DND-41 (cell line): ENCODE results near the gene RC3H1.
"Not testable (repeated sequence)": the region's sequence is repeated elsewhere in the genome, so short reads cannot be mapped to it uniquely, and the experiment has no call there.

Experiments used
- ATAC-seq: fragments of 200-7000 bp; cut with Tn5 transposase; 3 replicates; pipeline ENCODE4 v1.9.1; 2021; ENCODE audit warnings: low read depth; ENCODE audit not compliant: insufficient read depth
- DNase-seq: peaks from one replicate; pipeline ENCODE4 v3.0.0-alpha.2; 2020
- H2AFZ ChIP-seq: 2 replicates; pipeline ENCODE4 v1.6.0; 2012; ENCODE audit warnings: low read depth, low read length
- H3K27ac ChIP-seq: 2 replicates; pipeline ENCODE4 v1.5.1; 2012; ENCODE audit warnings: low read length, inconsistent platforms
- H3K27me3 ChIP-seq: fragments of 200-600 bp; sonication (generic); 2 replicates; pipeline ENCODE4 v1.6.0; 2012; ENCODE audit warnings: low read length, mild to moderate bottlenecking, inconsistent platforms; ENCODE audit not compliant: insufficient read depth, poor library complexity
- H3K36me3 ChIP-seq: 2 replicates; pipeline ENCODE4 v1.5.1; 2012; ENCODE audit warnings: low read length, inconsistent platforms; ENCODE audit not compliant: insufficient read depth
- H3K4me1 ChIP-seq: 2 replicates; pipeline ENCODE4 v1.5.1; 2012; ENCODE audit warnings: mild to moderate bottlenecking, low read length; ENCODE audit not compliant: insufficient read depth
- H3K4me2 ChIP-seq: 2 replicates; pipeline ENCODE4 v1.6.0; 2012; ENCODE audit warnings: mild to moderate bottlenecking, moderate library complexity, low read length, inconsistent platforms; ENCODE audit not compliant: insufficient read depth
- H3K4me3 ChIP-seq, 2 experiments: fragments of 200-600 bp in 1 of 2; shearing (Covaris generic) in 1 of 2; 2 replicates each; pipeline ENCODE4 v1.5.1; 2012 to 2016; ENCODE audit warnings: inconsistent platforms in 2 of 2, low read length in 2 of 2, mild to moderate bottlenecking in 2 of 2, low read depth in 1 of 2, moderate library complexity in 1 of 2
- H3K79me2 ChIP-seq: 2 replicates; pipeline ENCODE4 v1.6.0; 2012; ENCODE audit warnings: low read length, inconsistent platforms; ENCODE audit not compliant: insufficient read depth
- H3K9ac ChIP-seq: 2 replicates; pipeline ENCODE4 v1.6.0; 2012; ENCODE audit warnings: low read depth, mild to moderate bottlenecking, inconsistent platforms, low read length, moderate library complexity
- H3K9me3 ChIP-seq: 2 replicates; pipeline ENCODE4 v1.5.1; 2012; ENCODE audit warnings: low read length, moderate library complexity, mild to moderate bottlenecking, inconsistent platforms; ENCODE audit not compliant: insufficient read depth, severe bottlenecking
- H4K20me1 ChIP-seq: 2 replicates; pipeline ENCODE4 v1.6.0; 2012; ENCODE audit warnings: low read length; ENCODE audit not compliant: insufficient read depth
- CTCF ChIP-seq: IDR thresholded peaks from 2 replicates; pipeline ENCODE4 v1.5.1; 2012; ENCODE audit warnings: borderline replicate concordance, low read length, moderate library complexity, mild to moderate bottlenecking; ENCODE audit not compliant: poor library complexity, severe bottlenecking; ENCODE audit errors: extremely low read depth
- EZH2 ChIP-seq: IDR thresholded peaks from 3 replicates; pipeline ENCODE4 v1.6.1; 2012; ENCODE audit warnings: borderline replicate concordance, low read depth, mild to moderate bottlenecking, moderate library complexity, low read length, inconsistent platforms; ENCODE audit not compliant: severe bottlenecking

RC3H1 gene

DNA sequence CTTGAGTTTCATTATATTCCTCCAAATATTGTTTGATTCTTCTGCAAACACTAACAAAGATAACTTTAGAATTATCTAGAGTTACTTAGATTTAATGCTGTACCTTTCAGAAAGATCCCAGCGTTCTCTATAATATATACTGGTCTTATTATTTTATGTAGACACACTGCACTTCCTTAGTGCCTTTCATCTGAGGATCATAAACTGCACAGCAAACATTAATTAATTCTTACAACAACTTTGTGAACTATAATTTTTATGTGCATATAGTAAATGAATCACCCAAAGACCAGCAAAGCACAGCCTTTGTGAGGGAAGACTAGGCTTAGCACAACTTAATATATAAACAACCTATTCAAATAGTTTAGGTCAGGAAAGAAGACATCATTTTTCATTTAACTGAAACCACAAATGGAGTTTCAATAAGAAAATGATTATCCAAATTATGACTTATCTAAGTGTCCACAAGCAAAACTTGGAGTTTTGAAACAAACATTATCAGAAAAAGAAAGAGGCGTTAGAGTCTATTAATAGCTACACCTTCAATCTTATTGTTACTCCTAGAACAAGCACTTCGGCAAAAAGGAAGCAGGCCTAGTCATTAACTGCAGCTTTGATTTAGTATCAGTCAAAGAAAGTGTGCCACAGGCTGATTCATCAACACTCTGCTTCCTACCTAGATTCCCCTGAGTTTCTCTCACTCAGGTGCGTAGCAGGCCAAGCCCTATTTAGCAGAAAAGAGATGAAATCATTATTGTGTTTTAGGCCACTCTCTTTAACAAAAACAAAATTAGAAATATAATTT lies 22.5 kb upstream of the RC3H1 start:
- no peaks in the 10 kb centered on the region for H3K36me3 ChIP-seq
- no peak overlapping the region for H3K4me3 ChIP-seq
- no peaks in the 10 kb centered on the region for H3K4me1 ChIP-seq
- no peaks in the 10 kb centered on the region for H3K27me3 ChIP-seq
- H4K20me1 ChIP-seq = no peaks in the 10 kb centered on the region
- no peak overlapping the region for H3K9ac ChIP-seq
- no peaks in the 10 kb centered on the region for H3K79me2 ChIP-seq
- ATAC-seq (no peak), DNase-seq (no peak)
- TF ChIP-seq EZH2 (no peak), CTCF (no peak)
- no peak overlapping the region for H3K4me2 ChIP-seq
- no peak overlapping the region for H2AFZ ChIP-seq
- no peaks in the 10 kb centered on the region for H3K9me3 ChIP-seq
- no peak overlapping the region for H3K27ac ChIP-seq

DNA sequence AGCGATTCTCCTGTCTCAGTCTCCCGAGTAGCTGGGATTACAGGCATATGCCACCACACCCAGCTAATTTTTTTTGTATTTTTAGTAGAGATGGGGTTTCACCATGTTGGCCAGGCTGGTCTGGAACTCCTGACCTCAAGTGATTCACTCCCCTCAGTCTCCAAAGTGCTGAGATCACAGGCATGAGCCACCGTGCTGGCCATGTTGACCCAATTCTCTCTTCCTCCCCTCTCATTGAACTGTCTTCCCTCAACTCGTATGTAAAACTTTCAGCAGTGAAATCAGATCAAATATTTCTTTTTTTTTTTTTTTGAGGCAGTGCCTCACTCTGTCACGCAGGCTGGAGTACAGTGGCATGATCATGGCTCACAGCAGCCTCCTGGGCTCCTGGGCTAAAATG lies 20.4 kb upstream of the RC3H1 start:
- H3K9me3 ChIP-seq, H3K4me3 ChIP-seq, H2AFZ ChIP-seq, H3K36me3 ChIP-seq, H3K9ac ChIP-seq, H4K20me1 ChIP-seq, H3K27me3 ChIP-seq, DNase-seq, H3K27ac ChIP-seq, H3K4me2 ChIP-seq, H3K4me1 ChIP-seq, ATAC-seq, H3K79me2 ChIP-seq: not testable (repeated sequence)

GRCh38 chr1:174041369-174041768 lies 19.2 kb upstream of the RC3H1 start:
- H3K9ac ChIP-seq = no peak overlapping the region
- H3K27me3 ChIP-seq = no peaks in the 10 kb centered on the region
- H3K9me3 ChIP-seq = no peaks in the 10 kb centered on the region
- no peak for DNase-seq
- no peak overlapping the region for H3K4me2 ChIP-seq
- no peak for TF ChIP-seq EZH2
- no peak for TF ChIP-seq CTCF
- H4K20me1 ChIP-seq = no peaks in the 10 kb centered on the region
- no peaks in the 10 kb centered on the region for H3K4me1 ChIP-seq
- H3K27ac ChIP-seq = no peak overlapping the region
- no peak overlapping the region for H3K4me3 ChIP-seq
- no peak for ATAC-seq
- H3K36me3 ChIP-seq = no peaks in the 10 kb centered on the region
- no peaks in the 10 kb centered on the region for H3K79me2 ChIP-seq
- H2AFZ ChIP-seq = no peak overlapping the region

DNA sequence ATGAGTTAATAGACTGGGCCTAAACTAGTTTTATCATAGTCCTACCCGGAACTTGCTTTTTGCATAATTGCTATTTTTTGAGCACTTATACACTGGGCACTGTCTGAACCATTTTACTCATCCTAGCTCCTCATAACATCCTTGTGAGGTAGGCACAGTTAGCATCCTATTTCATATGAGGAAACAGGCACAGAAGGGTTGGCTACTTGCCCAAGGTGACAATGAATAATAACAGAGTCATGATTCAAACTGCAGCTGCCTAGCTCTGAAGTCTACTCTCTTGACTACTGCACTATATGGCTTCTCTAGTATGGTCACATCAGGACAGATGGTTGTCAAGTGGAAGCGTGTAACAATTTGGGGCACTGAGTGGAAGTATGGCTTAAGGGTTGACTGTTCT lies 18.2 kb upstream of the RC3H1 start:
- Histone ChIP-seq H3K36me3 (no peaks in the 10 kb centered on the region), H2AFZ (no peak overlapping the region), H3K4me2 (no peak overlapping the region), H3K79me2 (no peaks in the 10 kb centered on the region), H3K27ac (no peak overlapping the region), H4K20me1 (no peaks in the 10 kb centered on the region), H3K27me3 (no peaks in the 10 kb centered on the region), H3K9ac (no peak overlapping the region), H3K4me1 (no peaks in the 10 kb centered on the region), H3K9me3 (no peaks in the 10 kb centered on the region), H3K4me3 (no peak overlapping the region)
- ATAC-seq = no peak
- TF ChIP-seq CTCF = no peak
- no peak for TF ChIP-seq EZH2
- no peak for DNase-seq
